Neural progenitor cell (in vitro differentiated cells): ENCODE measurements around the gene CHIT1.

Source experiments
- CTCF ChIP-seq: fragments of 200-600 bp; sonication (generic); IDR thresholded peaks from 2 replicates; pipeline ENCODE4 v1.5.1; 2017; ENCODE audit warnings: antibody characterized with exemption, mild to moderate bottlenecking
- EZH2 ChIP-seq: fragments of 200-600 bp; sonication (generic); IDR thresholded peaks from 2 replicates; pipeline ENCODE4 v1.6.1; 2017; ENCODE audit warnings: antibody characterized with exemption, mild to moderate bottlenecking, moderate library complexity
- EZH2phosphoT487 ChIP-seq: fragments of 200-600 bp; sonication (generic); IDR thresholded peaks from 2 replicates; pipeline ENCODE4 v1.6.1; 2017; ENCODE audit warnings: antibody characterized with exemption

- TF ChIP-seq CTCF (no peak), EZH2 (no peak), EZH2phosphoT487 (no peak)
Measured at GRCh38 chr1:203201516-203202205, 27.8 kb downstream of the CHIT1 start.
